Measurements from ENCODE around the gene IDI2. TPM values are rescaled to one million over a fixed set of nuclear protein-coding genes. Genes with fewer than 3 reads are reported as not detected.

Gene IDI2
- total RNA-seq, 1 donor: not detected

GRCh38 chr10:1003884-1004670 lies 21.6 kb downstream of the IDI2 start:
- Histone ChIP-seq H3K4me1 (ENCODE audit: insufficient read depth, low read length) (no peaks in the 10 kb centered on the region), H3K27me3 (ENCODE audit: insufficient read depth, low read length) (no peaks in the 10 kb centered on the region), H3K4me3 (ENCODE audit: low read length) (no peak overlapping the region), H3K9me3 (ENCODE audit: low read depth, low read length) (peaks cover 10% of the 10 kb centered on the region)

- H3K4me1 ChIP-seq (ENCODE audit: insufficient read depth, low read length): no peaks in the 10 kb centered on the region
- no peak overlapping the region for H3K4me3 ChIP-seq (ENCODE audit: low read length)
- H3K9me3 ChIP-seq (ENCODE audit: low read depth, low read length): peaks cover 10% of the 10 kb centered on the region
- H3K27me3 ChIP-seq (ENCODE audit: insufficient read depth, low read length): no peaks in the 10 kb centered on the region
These were observed 23.1 kb downstream of the IDI2 start for GRCh38 chr10:1002425-1003006.

DNA sequence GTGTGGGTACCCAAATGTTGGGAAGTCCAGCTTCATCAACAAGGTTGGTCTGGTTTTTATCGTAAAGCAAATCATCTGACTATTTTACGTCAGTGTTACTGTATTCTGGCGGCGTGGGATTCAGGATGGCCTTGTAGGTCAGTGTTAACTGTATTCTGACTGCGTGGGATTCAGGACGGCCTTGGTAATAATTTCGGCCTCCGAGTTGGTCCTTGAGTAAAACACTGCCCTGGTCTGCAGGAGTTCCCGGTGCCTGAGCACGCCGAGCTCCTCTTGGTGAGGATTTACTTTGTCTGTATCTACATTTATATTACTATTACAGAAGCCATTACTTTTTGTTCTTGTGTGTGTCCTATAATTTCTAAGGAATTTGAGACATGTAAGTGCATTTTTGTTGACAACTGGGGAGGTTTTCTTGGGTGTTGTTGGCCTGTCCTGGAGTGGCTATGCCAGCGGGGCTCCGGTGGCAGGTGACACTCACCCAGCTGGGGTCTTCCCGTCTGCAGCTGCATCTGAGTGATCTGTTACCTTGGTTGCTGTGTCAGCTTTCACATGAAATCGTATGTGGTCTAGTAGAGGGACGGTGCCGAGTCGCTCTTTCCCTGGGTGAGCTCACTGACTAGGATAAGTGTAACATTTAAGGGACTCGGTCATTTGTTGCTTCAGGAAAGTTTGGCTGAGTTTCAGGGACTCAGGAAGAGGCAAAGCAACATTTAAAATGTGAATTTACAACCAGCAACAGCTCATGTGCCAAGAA lies 28.2 kb downstream of the IDI2 start:
- Histone ChIP-seq H3K4me1 (ENCODE audit: insufficient read depth, low read length) (no peaks in the 10 kb centered on the region), H3K9me3 (ENCODE audit: low read depth, low read length) (peaks cover 4% of the 10 kb centered on the region), H3K27me3 (ENCODE audit: insufficient read depth, low read length) (no peaks in the 10 kb centered on the region), H3K4me3 (ENCODE audit: low read length) (no peak overlapping the region)

GRCh38 chr10:996031-996430 lies 29.6 kb downstream of the IDI2 start:
- Histone ChIP-seq H3K27me3 (ENCODE audit: insufficient read depth, low read length) (no peaks in the 10 kb centered on the region), H3K9me3 (ENCODE audit: low read depth, low read length) (no peaks in the 10 kb centered on the region), H3K4me3 (ENCODE audit: low read length) (no peak overlapping the region), H3K4me1 (ENCODE audit: insufficient read depth, low read length) (no peaks in the 10 kb centered on the region)

DNA sequence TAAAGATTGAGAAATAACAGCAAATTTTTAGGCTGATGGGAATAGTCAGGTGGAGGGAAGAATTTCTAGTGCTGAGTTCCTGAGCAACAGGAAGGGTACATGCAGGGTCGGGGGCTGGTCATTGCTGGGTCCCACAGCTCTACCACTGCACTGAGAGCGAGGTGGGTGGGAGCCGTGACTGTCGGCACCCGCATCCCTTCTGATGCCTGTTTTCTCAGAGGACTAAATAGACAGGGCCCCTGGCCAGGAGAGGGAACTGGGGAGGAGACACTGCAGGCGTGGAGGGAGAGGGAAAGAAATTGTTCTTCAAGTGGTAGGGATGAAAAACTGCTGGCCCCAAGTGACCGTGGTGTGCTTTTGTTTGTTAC lies 30.1 kb downstream of the IDI2 start:
- Histone ChIP-seq H3K27me3 (ENCODE audit: insufficient read depth, low read length) (no peaks in the 10 kb centered on the region), H3K4me1 (ENCODE audit: insufficient read depth, low read length) (peaks cover 5% of the 10 kb centered on the region), H3K4me3 (ENCODE audit: low read length) (no peak overlapping the region), H3K9me3 (ENCODE audit: low read depth, low read length) (no peaks in the 10 kb centered on the region)

DNA sequence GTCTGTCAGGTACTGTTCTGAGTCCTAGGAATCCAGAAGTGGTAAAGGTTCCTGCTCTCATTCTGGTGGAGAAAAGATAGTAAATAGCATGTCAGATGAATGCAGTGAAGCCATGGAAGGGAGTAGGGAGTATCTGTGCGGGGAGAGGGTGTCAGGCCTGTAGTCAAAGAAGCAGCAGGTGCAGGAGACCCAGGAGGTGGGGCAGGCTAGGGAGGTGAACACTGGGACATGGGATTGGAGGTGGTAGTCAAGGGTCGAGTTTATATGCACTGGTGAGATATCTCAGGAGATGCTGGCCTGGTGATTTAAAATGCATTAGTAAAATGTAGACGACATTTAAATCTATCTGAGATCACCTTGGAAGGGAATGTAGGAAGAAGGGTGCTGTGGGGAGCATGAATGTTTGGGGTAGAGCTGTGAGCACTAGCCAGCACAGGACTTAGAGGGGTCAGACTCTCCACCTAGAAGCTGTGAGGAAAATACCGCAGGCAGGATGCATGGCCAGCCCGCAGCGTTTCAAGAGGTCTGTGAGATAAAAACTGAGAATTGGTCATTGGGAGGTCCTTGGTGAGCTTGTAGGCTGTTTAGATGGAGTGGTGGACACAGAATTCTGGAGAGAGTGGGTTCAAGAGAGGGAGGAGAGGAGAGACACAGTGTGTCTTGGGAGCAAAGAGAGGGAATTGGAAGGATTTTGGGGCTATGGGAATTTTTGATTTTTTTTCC lies 30.7 kb downstream of the IDI2 start:
- H3K4me3 ChIP-seq (ENCODE audit: low read length): no peak overlapping the region
- peaks cover 5% of the 10 kb centered on the region for H3K4me1 ChIP-seq (ENCODE audit: insufficient read depth, low read length)
- no peaks in the 10 kb centered on the region for H3K27me3 ChIP-seq (ENCODE audit: insufficient read depth, low read length)
- H3K9me3 ChIP-seq (ENCODE audit: low read depth, low read length): no peaks in the 10 kb centered on the region

DNA sequence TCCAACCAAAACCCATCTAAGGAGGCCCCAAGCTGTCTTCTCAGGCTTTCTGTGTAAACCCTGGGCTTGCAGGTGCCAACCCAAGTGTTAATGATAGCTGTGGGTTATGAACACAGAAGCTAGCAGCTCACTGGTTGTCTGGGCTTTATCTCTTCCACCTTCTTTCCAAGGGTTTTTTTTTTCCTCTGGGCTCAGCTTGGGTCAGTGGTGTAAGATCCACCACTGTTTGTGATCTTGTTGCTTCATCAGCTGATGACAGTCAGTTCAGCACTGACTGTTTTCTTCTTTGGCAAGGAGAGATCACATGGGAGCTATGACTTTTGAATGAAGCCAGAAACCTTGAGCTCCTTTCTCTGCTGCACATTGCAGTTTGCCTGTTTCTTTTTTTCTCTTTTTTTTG lies 32.8 kb downstream of the IDI2 start:
- H3K9me3 ChIP-seq (ENCODE audit: low read depth, low read length): no peaks in the 10 kb centered on the region
- no peak overlapping the region for H3K4me3 ChIP-seq (ENCODE audit: low read length)
- H3K27me3 ChIP-seq (ENCODE audit: insufficient read depth, low read length): no peaks in the 10 kb centered on the region
- peaks cover 17% of the 10 kb centered on the region for H3K4me1 ChIP-seq (ENCODE audit: insufficient read depth, low read length)

GRCh38 chr10:992467-992866 lies 33.2 kb downstream of the IDI2 start:
- no peaks in the 10 kb centered on the region for H3K27me3 ChIP-seq (ENCODE audit: insufficient read depth, low read length)
- peaks cover 20% of the 10 kb centered on the region for H3K4me1 ChIP-seq (ENCODE audit: insufficient read depth, low read length)
- no peak overlapping the region for H3K4me3 ChIP-seq (ENCODE audit: low read length)
- no peaks in the 10 kb centered on the region for H3K9me3 ChIP-seq (ENCODE audit: low read depth, low read length)

DNA sequence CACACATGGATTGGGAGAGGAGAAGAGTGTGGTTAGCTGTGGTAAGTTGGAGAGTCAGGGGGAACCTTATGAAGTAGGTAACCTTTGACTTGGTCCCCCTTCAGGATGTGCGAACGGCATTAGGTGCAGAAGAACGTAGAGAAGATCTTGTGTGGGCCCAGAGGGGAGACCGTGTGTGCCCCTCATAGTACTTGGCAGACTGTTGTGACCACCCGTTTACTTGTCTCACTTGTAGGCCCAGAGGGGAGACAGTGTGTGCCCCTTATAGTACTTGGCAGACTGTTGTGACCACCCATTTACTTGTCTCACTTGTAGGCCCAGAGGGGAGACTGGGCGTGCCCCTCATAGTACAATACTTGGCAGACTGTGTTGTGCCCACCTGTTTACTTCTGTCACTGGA lies 34.9 kb downstream of the IDI2 start:
- H3K27me3 ChIP-seq (ENCODE audit: insufficient read depth, low read length): no peaks in the 10 kb centered on the region
- no peaks in the 10 kb centered on the region for H3K9me3 ChIP-seq (ENCODE audit: low read depth, low read length)
- H3K4me1 ChIP-seq (ENCODE audit: insufficient read depth, low read length): peaks cover 27% of the 10 kb centered on the region
- no peak overlapping the region for H3K4me3 ChIP-seq (ENCODE audit: low read length)

GRCh38 chr10:988667-989545 lies 36.8 kb downstream of the IDI2 start:
- Histone ChIP-seq H3K4me3 (ENCODE audit: low read length) (peak overlapping the region; percentile 99), H3K4me1 (ENCODE audit: insufficient read depth, low read length) (peaks cover 27% of the 10 kb centered on the region), H3K9me3 (ENCODE audit: low read depth, low read length) (no peaks in the 10 kb centered on the region), H3K27me3 (ENCODE audit: insufficient read depth, low read length) (no peaks in the 10 kb centered on the region)

GRCh38 chr10:987870-988666 lies 37.6 kb downstream of the IDI2 start, which contains the start of gene GTPBP4:
Gene GTPBP4, plus strand, starts transcription at chr10:988434. Its CDS starts 46 bp downstream, at chr10:988480.
- H3K4me3 ChIP-seq (ENCODE audit: low read length): peak within 1 kb of the TSS; percentile 99
- H3K4me1 ChIP-seq (ENCODE audit: insufficient read depth, low read length): peaks cover 27% of the 10 kb centered on the region
- H3K27me3 ChIP-seq (ENCODE audit: insufficient read depth, low read length): no peaks in the 10 kb centered on the region

GRCh38 chr10:987620-987869 lies 38.1 kb downstream of the IDI2 start:
- H3K9me3 ChIP-seq (ENCODE audit: low read depth, low read length): no peaks in the 10 kb centered on the region
- H3K27me3 ChIP-seq (ENCODE audit: insufficient read depth, low read length): no peaks in the 10 kb centered on the region
- peaks cover 27% of the 10 kb centered on the region for H3K4me1 ChIP-seq (ENCODE audit: insufficient read depth, low read length)
- peak overlapping the region; percentile 99 for H3K4me3 ChIP-seq (ENCODE audit: low read length)

More at GRCh38 chr10:987870-988666, 37.6 kb downstream of the IDI2 start, which contains the start of gene GTPBP4:
- H3K9me3 ChIP-seq (ENCODE audit: low read depth, low read length): no peaks in the 10 kb centered on the region

GRCh38 chr10:986881-987619 lies 38.6 kb downstream of the IDI2 start:
- Histone ChIP-seq H3K4me3 (ENCODE audit: low read length) (peak overlapping the region; percentile 99), H3K4me1 (ENCODE audit: insufficient read depth, low read length) (peaks cover 27% of the 10 kb centered on the region), H3K27me3 (ENCODE audit: insufficient read depth, low read length) (no peaks in the 10 kb centered on the region), H3K9me3 (ENCODE audit: low read depth, low read length) (no peaks in the 10 kb centered on the region)

Data from mononuclear cell (primary cell).